ENCODE data around the gene PYROXD2. TPM values are rescaled to one million over a fixed set of nuclear protein-coding genes. Genes with fewer than 3 reads are reported as not detected.
"Not testable (repeated sequence)": the region's sequence is repeated elsewhere in the genome, so short reads cannot be mapped to it uniquely, and the experiment has no call there.

The PYROXD2 gene
- polyA plus RNA-seq, 1 donor from 2014 or later = 0.11 TPM

DNA sequence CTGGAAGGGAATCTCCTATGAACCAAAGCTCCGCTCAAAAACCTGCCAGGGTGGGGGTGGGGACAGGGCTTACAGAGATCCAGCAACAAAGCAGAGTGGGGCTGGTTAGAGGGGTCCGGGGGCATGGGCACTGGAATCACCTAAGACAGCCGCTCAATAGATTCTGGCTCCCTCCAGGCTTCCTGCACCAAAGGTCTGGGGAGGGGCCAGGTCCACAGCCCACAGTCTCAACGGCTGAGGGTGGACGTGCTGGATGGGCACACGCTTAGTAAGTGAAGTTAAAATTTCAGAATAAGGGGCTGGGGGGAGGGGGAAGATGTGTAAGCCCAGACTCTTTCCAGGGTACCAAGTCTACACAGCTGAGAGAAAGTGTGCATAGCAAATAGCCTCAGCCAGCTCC, 31.1 kb downstream of the PYROXD2 start:
- H3K9me2 ChIP-seq (ENCODE audit: insufficient read depth, low read length) = no peaks in the 10 kb centered on the region
- no peak overlapping the region for H3K9ac ChIP-seq (ENCODE audit: low read length)
- H3K9me3 ChIP-seq (ENCODE audit: low read length) = no peaks in the 10 kb centered on the region
- no peaks in the 10 kb centered on the region for H3K36me3 ChIP-seq (ENCODE audit: insufficient read depth, low read length)
- H3K4me3 ChIP-seq (ENCODE audit: low read length) = no peak overlapping the region
- H3K27me3 ChIP-seq (ENCODE audit: insufficient read depth, low read depth, low read length) = no peaks in the 10 kb centered on the region
- TF ChIP-seq, protein P1, sequence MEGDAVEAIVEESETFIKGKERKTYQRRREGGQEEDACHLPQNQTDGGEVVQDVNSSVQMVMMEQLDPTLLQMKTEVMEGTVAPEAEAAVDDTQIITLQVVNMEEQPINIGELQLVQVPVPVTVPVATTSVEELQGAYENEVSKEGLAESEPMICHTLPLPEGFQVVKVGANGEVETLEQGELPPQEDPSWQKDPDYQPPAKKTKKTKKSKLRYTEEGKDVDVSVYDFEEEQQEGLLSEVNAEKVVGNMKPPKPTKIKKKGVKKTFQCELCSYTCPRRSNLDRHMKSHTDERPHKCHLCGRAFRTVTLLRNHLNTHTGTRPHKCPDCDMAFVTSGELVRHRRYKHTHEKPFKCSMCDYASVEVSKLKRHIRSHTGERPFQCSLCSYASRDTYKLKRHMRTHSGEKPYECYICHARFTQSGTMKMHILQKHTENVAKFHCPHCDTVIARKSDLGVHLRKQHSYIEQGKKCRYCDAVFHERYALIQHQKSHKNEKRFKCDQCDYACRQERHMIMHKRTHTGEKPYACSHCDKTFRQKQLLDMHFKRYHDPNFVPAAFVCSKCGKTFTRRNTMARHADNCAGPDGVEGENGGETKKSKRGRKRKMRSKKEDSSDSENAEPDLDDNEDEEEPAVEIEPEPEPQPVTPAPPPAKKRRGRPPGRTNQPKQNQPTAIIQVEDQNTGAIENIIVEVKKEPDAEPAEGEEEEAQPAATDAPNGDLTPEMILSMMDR (IDR thresholded peaks at IDR 0.05; ENCODE audit: poor library complexity, severe bottlenecking) = no peak
- H3K79me2 ChIP-seq (replicated peaks; ENCODE audit: insufficient read depth, low read length) = no peaks in the 10 kb centered on the region
- H4K20me1 ChIP-seq (ENCODE audit: insufficient read depth) = no peaks in the 10 kb centered on the region
- H3K27ac ChIP-seq (ENCODE audit: low read length) = no peak overlapping the region
- H2AFZ ChIP-seq (ENCODE audit: low read depth, low read length) = no peak overlapping the region
- no peak overlapping the region for H3K4me2 ChIP-seq (ENCODE audit: low read length)
- no peaks in the 10 kb centered on the region for H3F3A ChIP-seq (ENCODE audit: insufficient read depth, low read length, poor library complexity, severe bottlenecking)

DNA sequence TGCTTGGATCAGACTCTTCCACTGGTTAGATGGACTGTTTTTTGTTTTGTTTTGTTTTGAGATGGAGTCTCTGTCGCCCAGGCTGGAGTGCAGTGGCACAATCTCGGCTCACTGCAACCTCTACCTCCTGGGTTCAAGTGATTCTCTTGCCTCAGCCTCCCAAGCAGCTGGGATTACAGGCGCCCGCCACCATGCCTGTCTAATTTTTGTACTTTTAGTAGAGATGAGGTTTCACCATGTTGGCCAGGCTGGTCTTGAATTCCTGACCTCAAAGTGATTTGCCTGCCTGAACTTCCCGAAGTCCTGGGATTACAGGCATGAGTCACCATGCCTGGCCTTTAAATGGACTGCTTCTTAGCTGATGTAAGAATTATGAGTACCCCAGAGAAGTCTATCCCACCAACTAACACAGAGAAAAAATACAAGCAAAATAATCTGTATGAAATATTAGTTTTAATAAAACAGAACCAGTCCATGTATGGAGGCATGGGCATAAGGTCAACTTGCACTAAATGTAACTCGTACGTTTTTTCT, 31.8 kb downstream of the PYROXD2 start:
- not testable (repeated sequence) for H3K9me2 ChIP-seq (ENCODE audit: insufficient read depth, low read length); H3K36me3 ChIP-seq (ENCODE audit: insufficient read depth, low read length); H2AFZ ChIP-seq (ENCODE audit: low read depth, low read length); H3K9ac ChIP-seq (ENCODE audit: low read length); H3K4me2 ChIP-seq (ENCODE audit: low read length); H3K9me3 ChIP-seq (ENCODE audit: low read length); H3K4me3 ChIP-seq (ENCODE audit: low read length); H4K20me1 ChIP-seq (ENCODE audit: insufficient read depth); H3K27me3 ChIP-seq (ENCODE audit: insufficient read depth, low read depth, low read length); H3F3A ChIP-seq (ENCODE audit: insufficient read depth, low read length, poor library complexity, severe bottlenecking); H3K79me2 ChIP-seq (replicated peaks; ENCODE audit: insufficient read depth, low read length); H3K27ac ChIP-seq (ENCODE audit: low read length)

DNA sequence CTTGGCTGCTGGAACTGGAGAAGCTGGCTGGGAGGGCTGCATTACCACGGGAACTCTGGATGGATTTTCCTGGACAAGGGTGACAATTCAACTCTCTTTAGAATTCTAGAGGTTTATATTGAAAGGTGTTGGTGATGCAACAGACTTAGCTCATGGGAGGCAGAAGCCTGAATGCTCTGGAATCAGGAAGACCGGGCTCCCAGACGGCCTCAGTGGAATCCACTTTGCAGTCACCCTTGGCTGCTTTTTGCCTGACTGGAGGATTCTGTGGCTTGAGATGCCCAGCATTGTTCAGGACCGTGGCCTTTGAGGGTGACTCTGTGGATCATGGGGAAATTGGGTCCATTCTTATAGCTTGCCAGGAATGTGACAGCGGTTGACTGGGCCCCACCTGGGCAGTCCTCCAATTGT, 32.3 kb downstream of the PYROXD2 start:
- H3K4me3 ChIP-seq (ENCODE audit: low read length) = no peak overlapping the region
- no peak for TF ChIP-seq TAF1 (IDR thresholded peaks at IDR 0.05; ENCODE audit: low read depth)
- no peak for TF ChIP-seq RAD21 (conservative IDR thresholded peaks at IDR 0.05)
- TF ChIP-seq, protein P1 (IDR thresholded peaks at IDR 0.05; ENCODE audit: poor library complexity, severe bottlenecking) = no peak
- no peak for TF ChIP-seq SMC3 (conservative IDR thresholded peaks at IDR 0.05; ENCODE audit: poor library complexity)
- no peak for TF ChIP-seq EP300 (conservative IDR thresholded peaks at IDR 0.05; ENCODE audit: poor library complexity, severe bottlenecking)
- TF ChIP-seq, protein P2, sequence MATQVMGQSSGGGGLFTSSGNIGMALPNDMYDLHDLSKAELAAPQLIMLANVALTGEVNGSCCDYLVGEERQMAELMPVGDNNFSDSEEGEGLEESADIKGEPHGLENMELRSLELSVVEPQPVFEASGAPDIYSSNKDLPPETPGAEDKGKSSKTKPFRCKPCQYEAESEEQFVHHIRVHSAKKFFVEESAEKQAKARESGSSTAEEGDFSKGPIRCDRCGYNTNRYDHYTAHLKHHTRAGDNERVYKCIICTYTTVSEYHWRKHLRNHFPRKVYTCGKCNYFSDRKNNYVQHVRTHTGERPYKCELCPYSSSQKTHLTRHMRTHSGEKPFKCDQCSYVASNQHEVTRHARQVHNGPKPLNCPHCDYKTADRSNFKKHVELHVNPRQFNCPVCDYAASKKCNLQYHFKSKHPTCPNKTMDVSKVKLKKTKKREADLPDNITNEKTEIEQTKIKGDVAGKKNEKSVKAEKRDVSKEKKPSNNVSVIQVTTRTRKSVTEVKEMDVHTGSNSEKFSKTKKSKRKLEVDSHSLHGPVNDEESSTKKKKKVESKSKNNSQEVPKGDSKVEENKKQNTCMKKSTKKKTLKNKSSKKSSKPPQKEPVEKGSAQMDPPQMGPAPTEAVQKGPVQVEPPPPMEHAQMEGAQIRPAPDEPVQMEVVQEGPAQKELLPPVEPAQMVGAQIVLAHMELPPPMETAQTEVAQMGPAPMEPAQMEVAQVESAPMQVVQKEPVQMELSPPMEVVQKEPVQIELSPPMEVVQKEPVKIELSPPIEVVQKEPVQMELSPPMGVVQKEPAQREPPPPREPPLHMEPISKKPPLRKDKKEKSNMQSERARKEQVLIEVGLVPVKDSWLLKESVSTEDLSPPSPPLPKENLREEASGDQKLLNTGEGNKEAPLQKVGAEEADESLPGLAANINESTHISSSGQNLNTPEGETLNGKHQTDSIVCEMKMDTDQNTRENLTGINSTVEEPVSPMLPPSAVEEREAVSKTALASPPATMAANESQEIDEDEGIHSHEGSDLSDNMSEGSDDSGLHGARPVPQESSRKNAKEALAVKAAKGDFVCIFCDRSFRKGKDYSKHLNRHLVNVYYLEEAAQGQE (IDR thresholded peaks at IDR 0.05; ENCODE audit: borderline replicate concordance) = no peak
- TF ChIP-seq MXI1 (conservative IDR thresholded peaks at IDR 0.05; ENCODE audit: poor library complexity, severe bottlenecking) = no peak
- TF ChIP-seq EZH2 (IDR thresholded peaks at IDR 0.05; ENCODE audit: borderline replicate concordance, insufficient read depth, low read length, poor library complexity, severe bottlenecking) = no peak
- TF ChIP-seq POLR2AphosphoS5 (IDR thresholded peaks at IDR 0.05) = no peak
- H3F3A ChIP-seq (ENCODE audit: insufficient read depth, low read length, poor library complexity, severe bottlenecking) = no peaks in the 10 kb centered on the region
- no peak overlapping the region for H3K27ac ChIP-seq (ENCODE audit: low read length)
- no peak overlapping the region for H2AFZ ChIP-seq (ENCODE audit: low read depth, low read length)
- no peak overlapping the region for H3K9ac ChIP-seq (ENCODE audit: low read length)
- H4K20me1 ChIP-seq (ENCODE audit: insufficient read depth) = no peaks in the 10 kb centered on the region
- no peaks in the 10 kb centered on the region for H3K9me3 ChIP-seq (ENCODE audit: low read length)
- H3K36me3 ChIP-seq (ENCODE audit: insufficient read depth, low read length) = no peaks in the 10 kb centered on the region
- H3K79me2 ChIP-seq (replicated peaks; ENCODE audit: insufficient read depth, low read length) = no peaks in the 10 kb centered on the region
- H3K4me2 ChIP-seq (ENCODE audit: low read length) = no peak overlapping the region
- no peaks in the 10 kb centered on the region for H3K27me3 ChIP-seq (ENCODE audit: insufficient read depth, low read depth, low read length)
- H3K9me2 ChIP-seq (ENCODE audit: insufficient read depth, low read length) = no peaks in the 10 kb centered on the region

Measured in neural cell (in vitro differentiated cells).